Fibroblast of skin of scalp (primary cell): ENCODE results near the gene SLC26A9.

Source experiments
- DNase-seq: peaks from one replicate; pipeline ENCODE4 v3.0.0-alpha.2; 2013

SLC26A9 gene

DNA sequence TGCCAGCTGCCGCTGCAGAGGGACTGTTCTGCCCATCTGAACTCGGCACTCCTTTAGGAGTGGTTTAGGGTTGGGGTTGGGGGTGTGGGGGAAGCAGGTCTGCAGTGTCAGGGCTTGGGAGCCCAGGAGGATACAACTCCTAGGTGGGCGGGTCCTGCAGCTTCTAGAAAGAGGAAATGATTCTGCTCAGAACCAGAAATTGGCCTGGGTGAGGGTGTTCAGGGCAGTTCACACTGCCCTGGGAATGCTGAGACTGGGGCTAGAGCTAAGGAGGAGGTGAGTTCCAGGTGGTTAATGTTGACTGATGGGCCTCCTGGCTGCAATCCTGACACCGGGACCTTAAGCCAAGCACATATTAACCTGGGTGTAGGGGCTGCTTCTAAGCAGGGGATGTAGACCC lies 4.8 kb upstream of the SLC26A9 start:
- DNase-seq, result no peak

DNA sequence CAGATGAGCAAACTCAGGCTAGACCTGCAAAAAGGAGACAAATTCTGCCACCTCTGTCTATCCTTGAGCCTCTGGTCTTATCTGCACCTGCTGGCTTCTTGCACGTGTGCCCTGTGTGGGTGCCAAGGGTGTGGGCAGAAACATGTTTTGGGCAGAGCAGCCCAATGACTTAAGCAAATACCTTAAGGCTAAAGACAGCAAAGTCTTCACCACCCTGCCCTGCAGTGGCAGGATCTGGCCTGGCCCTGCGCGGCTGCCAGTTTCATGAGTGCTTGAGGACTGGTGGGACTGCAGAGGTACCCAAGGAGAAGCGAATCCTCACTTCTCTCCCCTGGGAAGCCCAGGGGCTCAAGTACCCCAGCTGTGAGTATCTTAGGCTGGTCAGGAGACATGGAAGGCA lies 3.8 kb upstream of the SLC26A9 start:
- no peak for DNase-seq

DNA sequence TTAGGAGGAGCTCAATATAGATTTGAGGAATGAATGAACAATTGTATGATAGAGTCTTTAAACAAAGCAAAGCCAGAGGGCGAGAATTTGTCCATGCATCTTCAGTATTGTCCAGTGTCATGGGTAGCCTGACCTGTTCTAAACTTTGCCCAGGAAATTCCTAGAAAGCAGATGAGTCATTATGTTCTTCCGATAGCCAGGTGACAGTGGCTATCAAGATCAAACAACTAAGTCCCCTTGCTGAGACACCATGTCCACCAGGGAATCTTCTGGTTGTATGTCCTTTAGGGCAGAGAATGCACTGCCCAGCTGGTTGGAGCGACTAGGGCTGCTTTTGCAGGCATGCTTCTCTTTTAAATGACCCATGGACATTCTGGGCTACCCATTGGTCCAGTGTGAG lies 1.8 kb upstream of the SLC26A9 start:
- DNase-seq, result no peak

DNA sequence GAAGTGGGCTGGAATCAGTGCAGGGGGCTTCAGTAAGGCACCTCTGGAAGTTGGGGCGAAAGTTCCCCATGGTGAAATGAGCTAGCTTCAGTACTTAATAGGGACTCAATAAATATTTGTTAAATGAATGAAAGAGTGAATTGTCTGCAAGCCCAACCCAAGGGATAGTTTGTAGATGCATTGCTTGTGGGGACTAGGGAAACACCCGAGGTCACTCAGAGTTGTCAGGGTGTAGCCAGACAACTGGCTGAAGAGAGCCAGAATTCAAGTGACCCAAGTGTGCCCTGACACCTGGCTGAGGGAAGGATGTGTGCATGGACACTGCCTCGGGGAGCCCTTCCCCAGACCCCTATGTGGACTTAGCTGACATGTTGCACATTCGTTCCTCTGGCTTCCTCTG lies 1.3 kb upstream of the SLC26A9 start:
- DNase-seq, result no peak

DNA sequence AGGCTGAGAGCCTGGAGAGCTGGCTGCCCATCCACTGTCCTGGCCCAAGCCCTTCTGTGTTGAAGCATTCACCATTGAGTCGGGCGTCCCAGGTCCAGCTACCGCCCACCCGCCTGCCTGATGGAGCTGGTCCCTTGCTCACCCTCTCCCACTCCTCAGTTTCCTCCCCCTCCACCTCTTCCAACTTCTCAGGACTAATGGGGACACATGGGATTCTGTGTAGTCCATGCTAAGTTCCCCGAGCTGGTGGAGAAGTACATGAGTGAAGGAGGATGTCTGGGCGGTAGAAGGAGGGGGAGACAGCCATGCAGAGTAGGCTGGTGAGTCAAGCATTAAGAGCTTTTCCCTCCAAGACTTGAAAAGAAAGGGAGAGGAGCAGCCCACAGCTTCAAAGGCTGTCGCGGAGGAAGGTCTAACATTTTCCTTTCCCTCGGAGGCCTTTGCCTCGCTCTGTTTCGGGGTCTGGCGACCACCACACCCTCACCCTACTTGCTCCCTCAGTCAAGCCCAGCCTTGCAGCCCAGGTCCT lies 561 bp downstream of the SLC26A9 start:
- peak; percentile 16 for DNase-seq

DNA sequence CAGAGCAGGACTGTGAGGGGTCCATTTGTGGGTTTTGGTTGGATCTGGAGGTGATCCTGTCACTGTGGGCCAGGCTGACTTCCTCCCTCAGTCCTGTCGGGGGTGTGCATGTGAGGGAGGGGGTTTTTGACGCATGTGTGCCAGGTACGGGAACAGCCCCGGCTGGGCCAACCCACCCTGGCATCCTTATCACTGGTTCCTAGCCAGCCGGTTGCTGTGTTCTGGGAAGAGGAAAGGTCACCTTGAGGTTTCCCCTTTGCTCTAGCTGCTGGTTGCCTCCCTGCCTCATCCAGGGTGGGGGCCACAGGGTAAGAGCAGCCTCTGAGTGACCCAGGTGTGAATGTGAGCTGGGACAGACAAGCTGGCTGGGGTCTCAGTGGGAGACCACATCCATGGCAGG lies 2.5 kb downstream of the SLC26A9 start:
- no peak for DNase-seq

DNA sequence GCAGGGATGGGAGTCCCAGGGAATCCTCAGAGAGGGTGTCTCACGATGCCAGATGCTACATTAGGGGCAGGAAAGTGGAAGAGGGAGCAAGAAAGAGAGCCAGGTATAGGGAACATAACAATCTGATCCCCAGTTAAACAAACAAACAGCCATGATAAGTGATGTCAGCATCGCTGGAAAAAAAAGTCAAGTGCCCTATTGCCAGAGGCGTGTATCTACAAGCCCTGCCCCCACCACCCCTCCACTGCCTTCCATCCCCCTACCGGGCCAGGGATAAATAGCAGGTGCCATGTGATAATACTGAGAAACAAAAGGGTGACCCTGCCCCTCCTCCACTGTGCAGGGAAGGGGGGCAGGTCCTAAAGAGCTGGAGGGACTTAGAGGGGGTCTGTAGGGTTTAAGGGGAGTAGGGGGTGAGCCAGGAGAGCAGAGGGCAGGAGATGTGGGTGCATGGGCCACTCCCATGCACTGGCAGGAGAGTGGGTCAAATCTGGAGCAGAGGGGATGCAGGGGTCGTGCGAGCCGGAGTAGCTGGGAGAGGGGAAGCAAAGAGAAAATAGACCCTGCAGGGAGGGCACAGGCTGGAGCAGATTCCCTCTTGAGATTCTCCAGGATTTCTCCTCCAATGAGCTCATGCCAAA lies 3.4 kb downstream of the SLC26A9 start:
- no peak for DNase-seq

DNA sequence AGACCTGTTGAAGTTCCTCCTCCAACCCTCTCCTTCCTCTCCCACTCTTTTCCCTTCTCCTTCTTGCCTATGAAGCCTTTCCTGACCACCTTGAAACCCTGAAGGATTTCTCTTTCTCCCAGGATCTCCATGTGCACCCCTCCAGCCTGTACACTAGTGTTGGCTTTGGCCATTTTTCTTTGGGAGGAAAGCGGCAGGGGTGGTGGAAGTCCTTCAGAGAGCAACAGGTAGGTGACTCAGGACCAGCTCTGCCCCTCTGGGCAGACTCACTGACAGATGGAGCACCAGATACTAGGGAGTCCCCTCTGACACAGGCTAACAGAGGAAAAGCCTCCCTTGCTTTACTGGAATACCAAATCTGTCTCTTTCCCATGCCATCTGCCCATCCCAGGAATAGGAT lies 4.6 kb downstream of the SLC26A9 start:
- DNase-seq, result no peak

DNA sequence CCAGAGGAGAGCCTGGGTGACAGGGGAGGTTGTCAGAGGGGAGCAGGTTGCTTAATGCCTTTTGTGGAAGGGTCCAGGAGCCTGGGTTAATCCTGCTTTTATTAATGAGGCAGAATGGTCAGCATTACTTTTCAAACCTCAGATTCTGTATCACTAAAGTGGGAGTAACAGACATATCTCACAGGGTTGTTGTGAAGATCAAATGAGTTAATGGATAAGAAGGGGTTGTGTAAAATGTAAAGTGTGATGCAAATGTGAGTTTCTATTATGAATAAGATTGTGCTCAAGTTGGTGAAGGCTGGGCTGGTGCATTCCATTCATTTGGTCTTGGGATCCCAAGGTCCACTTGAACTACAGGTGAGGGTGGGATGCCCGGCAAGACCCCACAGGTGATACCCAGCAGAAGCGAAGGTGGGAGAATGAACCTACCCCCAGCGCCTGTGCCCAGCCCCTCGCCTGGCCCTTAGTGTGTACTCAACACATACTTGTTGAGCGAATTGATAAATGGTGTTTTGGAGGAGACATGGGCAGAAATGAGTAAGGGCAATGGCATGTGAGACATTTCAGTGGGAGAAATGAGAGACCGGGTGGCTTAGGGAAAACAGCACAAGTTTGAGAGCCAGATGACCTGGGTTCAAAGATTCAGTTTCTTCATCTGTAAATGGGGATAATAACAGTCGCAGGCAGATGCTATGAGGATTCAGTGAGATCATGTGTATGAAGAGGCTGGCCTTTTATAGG lies 6.2 kb downstream of the SLC26A9 start:
- DNase-seq, result peak; percentile 86

DNA sequence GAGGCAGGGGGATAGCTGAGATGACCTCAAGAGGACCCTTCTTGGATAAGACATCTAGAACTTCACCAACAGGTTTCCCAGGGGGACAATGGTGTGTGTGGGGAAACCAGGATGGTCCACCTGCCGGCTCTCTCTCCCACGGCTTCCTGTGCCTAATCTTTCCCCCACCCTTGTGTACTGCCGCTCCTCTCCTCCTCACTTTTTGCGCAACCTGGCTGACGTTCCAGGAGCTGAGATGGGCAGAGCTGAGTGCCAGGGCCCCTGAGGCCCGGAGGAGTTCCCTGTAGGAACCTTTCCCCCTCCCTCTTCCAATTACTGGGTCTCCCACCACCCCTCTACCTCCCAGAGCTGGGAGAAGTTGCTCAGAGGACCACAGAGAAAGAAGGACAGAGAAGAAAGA lies 6.9 kb downstream of the SLC26A9 start:
- no peak for DNase-seq

DNA sequence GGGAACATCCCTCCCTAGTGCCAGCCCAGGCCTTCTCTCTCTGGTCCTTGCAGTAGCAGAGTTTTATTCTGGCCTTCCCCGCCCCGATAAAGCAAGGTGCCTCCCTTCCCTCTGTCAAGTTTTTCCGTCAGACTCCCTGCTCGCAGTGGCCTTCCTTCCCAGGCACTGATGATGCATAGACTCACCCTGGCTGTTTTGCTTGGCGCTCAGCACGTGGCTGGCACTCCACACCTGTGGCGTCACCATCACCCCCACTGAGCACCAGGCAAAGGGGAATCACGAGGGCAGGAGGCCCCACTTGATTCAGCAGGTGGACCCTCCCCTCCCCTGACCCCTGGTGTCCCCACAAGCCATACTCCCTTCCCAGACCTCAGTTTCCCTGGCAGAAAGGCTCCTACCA lies 7.4 kb downstream of the SLC26A9 start:
- no peak for DNase-seq

DNA sequence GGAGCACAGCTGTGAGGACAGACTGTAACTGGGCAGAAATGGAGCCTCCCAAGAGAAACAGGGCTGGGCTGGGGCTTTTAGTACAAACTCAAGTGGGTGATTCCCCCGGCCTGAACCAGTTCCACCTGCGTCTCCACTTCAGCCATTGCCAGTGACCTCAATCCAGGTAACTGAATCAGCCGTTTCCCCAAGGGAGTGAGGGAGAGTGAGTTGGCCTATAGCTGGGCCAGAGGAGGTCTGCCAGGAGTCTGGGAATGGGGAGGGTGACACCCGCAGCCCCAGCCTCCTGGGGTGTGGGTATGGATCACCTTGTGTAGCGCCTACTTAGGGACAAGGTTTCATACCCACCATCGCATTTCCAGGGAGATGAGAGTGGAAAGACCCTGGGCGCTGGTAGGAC lies 8.5 kb downstream of the SLC26A9 start:
- DNase-seq, result no peak

DNA sequence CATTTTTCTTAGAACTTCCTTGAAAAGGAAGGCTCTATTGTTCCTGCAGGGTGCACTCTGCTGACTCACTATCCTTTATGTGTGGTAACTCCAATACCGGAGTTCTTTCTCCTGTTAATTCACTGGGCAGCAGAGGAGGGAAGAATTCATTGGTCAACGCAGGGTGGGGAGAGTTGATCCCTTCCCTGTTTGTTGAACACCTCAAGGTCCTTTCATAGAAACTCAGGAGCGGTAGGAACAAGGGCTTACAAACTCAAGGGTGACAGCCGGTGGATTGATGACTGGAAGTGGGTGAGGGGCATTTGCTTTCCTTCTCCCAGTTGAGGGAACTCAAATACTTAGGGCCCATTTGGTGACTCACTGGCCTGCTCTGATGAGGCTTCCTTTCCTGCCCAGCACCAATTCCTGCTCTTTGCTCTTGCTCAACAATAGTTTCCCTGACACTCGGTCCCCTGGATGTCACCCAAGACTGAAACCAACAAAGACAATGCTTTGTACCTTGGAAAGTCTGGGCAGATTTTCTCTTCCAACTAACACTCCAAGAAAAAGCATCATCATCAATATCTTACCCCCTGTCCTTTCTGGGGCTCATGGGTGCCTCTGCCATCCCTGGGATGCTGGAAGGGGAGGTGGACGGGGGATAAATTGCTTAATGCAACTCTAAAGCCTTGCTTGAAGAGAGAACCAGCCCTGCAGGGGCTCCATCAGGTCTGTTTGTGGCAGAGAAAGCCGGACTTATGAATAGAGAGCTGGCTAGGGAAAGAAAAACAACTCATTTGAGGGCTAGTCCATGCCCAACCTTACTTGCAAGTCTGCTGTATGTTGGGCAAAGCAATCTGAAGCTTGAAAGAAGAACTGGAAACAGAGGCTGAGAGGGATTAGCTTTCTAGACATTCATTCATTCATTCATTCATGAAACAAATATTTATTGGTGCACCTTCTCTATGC lies 9.3 kb downstream of the SLC26A9 start:
- peak; percentile 74 for DNase-seq

DNA sequence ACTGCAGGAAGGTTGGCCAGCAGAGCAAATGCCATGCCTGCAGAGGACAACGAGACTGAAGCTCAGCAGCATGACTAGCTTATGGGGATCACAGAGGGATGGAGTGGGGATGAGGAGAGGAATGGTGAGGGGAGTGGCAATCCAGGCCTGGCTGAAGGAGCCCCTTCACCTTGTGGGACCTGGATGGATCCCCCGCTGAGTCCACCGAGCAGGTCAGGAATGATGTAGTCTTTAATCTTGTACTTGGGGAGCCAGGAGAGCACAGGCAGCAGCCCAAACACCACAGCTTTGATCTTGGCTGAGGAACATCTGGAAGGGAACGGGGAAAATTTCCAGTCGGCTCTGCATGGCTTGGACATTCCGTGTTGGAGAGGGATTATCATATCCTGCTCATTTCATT lies 10.5 kb downstream of the SLC26A9 start:
- no peak for DNase-seq

DNA sequence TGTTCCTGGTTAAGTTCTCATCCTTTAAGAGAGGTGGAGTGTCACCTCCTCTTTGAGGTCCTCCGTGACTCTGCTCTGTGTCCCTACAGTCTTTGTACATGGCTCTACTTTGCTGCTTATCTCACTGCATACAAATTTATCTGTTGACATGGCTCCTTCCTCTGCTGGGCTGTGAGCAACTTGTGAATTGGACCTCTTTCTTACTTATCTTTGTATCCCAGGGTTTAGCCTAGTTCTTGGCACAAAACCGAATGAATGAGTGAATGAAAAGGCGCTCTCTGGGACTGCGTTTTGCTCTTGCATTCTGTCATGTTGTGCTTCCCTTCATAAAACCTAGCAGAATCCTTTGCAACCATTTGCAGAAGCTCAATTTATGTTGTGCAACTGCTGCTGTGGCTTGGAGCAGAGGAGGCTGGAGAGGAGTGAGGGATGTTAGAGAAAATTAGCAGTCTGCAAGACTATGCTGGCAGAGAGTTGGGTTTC lies 12.4 kb downstream of the SLC26A9 start:
- DNase-seq, result no peak

DNA sequence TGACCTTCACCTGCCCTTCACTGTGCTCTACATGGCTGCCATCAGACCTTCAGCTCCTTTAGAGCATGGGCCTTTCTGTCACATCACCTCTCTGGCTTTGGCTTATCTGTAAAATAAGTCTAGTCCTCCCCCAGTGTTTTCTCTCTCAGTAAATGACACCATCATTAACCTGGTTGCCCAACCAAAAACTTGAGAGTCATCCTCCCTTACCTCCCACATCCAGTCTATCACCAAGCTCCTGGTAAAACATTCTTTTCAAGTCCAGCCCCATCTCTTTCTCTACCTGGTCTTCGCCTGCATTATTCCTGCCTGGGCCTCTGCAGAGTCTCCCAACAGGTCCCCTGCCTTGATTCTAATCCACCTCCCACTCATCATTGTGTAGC lies 13.1 kb downstream of the SLC26A9 start:
- DNase-seq, result no peak

DNA sequence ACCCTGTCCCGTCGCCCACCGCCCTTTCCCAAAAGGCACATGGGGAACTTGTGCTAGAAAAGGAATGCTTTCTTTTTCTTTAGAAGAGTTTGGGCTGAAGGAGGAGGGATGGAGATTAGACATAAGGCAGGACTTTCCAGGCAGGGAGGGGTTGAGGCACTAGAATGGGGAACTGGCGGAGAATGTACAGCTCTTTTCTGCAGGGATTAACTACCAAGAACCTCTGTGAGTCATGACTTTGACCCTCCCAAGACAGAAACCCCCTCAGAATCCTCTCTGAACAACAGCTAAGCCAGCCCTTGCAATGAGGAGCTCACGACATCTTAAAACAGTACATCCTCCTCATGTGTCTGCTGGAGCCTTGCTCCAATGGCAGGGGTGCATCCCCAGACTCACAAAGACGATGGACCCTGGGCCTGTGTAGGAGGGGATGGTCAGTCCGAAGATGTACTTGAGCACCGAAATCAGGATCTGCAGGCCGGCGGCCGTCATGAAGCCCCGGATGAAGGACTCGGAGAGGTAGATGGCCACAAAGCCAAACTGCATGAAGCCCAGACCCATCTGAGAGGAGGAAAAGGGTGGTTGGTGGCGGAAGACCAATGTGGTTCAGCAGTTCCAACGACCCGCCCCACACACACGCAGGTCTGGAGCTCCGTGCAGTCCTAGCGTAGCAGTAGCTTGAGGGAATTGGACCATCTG lies 13.6 kb downstream of the SLC26A9 start:
- DNase-seq, result no peak

DNA sequence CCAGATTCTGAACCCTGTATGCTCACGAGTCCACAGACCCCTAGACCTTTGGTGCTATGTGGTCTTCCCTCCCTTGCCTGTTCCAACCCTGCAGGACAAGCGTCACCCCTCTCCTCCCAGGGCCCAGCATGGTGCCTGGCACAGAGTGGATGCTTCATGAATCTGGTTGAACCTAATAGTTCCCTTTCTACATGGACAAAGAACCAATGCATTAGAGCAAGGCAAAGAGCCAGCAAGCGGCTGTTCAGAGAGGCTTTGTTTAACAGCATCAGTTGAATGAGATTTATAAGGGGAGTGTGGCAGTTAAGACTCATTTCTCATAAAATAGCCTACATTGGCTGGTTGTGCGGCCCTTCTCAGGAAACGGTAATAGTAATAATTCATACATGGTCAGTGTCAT lies 14.9 kb downstream of the SLC26A9 start:
- DNase-seq, result no peak

DNA sequence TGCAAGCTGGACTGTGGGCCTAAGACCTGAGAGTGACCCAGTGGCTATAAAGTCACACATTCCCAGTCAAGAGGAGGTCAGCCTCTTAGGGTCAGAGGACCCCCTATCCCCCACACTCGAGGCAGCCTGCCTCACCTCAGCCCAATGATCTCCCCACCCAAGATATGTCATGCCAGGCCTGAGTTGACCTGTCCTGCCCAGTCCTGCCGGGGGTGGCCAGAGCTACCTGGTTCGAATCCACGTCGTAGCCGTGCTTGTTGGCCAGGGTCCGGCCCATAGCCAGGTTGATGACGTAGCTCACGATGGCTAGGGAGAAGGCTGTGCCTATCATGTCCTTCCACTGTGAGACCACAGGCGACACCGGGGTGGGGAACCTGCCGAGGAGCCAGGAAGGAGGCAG lies 15.6 kb downstream of the SLC26A9 start:
- DNase-seq, result no peak

DNA sequence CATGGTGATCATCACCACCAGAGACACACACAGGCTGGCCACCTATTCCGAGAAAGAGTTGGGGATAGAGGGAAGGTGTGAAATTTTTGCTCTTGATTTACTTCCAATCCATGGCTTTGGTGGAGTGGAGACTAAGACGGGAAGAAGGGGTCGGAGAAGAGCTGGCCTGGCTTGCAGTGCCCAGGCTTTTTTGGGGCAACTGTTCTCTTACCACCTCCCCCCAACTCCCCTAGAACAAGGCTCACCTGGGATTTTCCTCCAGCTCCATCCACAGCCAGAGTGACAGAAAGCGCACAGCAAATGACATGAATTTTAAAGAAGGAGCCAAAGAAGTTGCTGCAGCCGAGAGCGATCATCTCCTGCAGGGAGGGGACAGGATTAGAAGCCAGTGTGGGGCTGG lies 16.0 kb downstream of the SLC26A9 start:
- no peak for DNase-seq

DNA sequence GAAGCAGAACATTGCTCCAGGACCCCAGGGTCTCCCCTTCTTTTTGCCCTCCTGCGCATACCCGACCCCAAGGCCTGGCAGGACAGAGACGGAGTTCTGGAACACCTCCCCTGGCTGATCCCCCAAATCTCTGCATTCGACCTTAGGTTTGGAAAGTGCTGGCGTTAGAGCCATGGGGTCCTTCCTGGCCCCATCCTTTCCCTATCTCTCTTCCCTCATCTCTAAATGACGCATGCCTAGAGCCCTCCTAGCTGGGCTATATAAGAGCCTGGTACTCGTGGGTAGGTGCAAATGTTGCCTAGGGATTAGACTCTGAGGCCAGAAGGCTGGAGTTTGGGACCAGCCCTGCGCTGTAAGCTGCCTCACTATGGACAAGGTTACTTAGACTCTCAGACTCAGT lies 16.6 kb downstream of the SLC26A9 start:
- DNase-seq, result no peak

DNA sequence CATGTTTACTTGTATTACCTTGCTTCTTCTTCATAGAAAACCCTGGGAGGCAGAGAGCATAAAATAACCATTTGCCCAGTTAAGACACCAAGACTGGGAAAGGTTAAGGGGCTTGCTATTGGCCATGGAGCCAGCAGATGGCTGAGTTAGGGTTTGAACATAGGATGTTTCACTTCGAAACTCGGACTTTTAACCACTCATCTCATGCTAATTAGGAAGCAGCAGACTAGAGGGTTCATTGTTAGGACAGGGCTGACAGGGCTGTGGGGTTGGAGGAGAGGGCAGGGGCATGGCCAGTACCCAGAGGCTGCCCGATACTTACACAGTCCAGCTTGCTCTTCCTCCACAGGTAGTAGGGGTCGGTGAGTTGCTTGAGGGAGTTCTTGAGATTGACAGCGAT lies 17.0 kb downstream of the SLC26A9 start:
- DNase-seq, result no peak

DNA sequence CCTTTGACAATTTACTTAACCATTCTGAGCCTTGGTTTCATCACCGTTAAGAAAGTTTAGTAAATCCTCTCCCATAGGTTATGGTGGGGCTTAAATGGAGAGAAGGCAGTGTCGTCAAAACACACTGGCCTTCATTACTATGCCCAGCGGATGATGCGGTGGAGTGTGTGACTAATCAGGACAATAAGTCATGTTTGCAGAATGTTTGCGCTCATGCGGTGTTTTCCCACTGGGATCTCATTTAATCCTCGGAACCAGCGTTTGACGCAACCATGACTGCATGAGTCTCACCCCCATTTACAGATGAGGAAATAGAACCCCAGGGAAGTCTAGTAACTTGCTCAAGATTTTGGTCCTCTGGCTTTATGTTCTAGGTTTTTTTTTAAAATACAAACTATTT lies 17.5 kb downstream of the SLC26A9 start:
- DNase-seq, result peak; percentile 86
